Activated T-cell treated with anti-CD3 and anti-CD28 coated beads, Interleukin-2, amount 50 U/mL, for 1 hour (primary cell): ENCODE results near the gene ERC2.

Experiments
- DNase-seq: peaks from one replicate; pipeline ENCODE4 v3.0.0-alpha.2; 2020

The ERC2 gene

DNA sequence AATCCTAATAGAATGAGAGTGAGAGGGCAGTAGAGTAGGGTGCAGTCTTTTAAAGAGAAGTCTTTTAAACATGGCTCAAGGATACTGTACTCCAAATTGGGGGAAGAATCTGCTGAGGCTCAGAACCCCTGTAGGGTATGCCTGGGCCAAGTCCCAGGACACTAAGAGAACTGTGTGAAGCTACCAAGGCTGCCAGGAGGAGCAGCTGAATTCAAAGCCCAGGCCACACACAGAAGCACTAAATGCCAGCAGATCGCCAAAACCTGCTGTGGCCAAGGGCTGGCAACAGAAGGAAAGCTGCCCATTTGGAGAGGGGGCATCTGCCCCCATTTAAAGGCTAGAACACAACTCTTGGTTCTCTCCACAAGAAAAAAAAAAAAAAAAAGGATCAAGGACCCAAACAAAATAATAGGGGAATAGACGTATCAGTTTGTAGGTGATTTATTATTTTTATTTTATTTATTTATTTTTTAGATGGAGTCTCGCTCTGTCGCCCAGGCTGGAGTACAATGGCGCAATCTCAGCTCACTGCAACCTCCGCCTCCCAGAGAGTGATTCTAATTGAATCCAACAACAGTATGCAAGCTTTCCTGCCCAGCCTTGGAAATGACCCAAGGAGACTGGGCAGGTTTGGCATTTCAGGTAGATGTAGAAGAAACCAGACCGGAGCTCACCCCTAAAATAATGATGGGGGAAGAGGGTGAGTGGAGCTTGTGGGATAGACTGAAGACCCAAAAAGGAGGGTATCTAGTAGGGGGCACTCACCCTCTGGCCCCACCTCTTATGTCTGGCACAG is 702.2 kb downstream of the ERC2 start:
- no peak for DNase-seq

DNA sequence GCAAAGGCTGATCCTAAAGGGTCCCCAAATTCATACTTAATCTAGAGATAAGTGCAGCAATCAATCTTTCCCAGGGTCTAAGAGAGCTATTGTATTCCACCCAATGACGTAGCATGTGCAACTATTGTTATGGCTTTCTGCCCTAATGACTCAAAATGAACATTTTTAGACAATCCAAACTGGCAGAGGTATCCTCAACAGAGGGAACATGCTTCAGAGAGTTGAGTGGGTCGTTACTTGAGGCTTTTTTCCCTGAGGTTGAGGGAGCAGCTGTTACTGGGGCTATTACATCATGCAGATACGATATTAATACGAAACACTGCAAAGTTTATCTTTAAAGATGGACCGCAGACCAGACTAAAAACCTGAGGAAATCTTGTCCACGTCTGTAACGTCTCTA is 702.9 kb downstream of the ERC2 start:
- DNase-seq: no peak

DNA sequence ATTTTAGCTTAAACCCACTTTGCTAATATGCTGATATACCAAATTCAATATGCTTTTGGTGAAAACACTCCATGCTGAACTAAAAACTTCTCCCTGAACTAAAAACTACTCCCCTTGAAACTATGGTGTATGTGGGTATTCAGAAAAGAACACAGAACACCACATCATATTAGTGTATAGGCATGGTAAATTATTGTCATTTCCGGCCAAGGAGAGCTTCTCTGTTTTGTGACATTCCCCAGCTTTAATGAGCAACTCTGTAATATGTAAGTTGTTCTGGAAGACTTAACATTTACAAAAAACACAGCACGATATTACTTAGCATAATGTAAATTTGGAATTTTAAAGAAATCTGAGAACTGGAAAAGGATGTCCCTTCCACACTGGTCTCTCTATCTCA is 711.3 kb downstream of the ERC2 start:
- no peak for DNase-seq

DNA sequence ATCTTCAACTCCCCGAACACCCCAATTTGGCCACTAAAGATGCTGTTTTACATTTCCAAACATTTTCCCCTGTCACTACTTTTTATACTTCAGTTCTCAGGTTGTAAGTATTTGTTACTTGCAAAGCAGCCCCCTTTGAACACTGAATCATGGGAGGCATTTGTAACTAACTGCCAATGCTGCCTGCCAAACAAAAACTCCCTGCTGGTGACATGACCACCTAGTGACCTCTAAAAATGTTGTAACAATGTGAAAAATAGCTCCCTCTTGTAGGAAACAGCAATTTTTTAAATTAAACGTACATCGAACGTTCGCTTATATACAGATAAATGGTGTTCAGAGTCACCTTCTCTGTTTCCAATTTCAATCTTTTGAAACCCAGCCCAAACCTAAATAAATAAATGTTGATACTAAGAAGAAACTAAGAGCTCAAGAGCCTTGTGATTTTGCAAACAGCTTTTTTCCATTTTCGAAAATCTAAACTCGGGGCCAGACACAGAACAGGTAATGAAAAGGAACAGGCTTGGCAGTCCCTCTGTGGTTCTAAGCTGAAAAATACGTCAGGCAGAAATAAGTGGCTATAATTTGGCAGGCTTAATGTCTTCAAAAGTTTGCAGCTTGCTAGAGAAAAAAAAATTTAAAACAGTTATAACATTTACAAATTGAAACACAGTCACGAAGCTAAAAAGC is 712.6 kb downstream of the ERC2 start:
- no peak for DNase-seq

DNA sequence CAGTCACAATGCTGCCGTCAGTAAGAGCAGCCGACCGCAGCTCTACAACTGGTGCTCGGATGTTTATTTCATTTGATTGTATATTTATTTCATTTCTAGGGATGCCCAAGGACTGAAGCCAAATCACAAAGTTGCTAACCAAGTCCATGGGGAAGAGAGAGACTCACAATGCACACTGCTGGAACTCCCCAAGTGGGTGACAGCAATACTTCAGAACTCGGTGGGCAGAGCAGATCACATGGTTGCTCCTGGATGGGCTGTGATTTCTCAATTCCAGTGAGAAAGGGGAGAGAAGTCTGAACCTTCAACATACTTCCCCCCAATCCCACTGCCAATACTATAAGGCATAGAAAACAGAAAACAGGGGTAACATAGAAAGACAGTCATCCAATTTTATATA is 715.4 kb downstream of the ERC2 start:
- DNase-seq: no peak

DNA sequence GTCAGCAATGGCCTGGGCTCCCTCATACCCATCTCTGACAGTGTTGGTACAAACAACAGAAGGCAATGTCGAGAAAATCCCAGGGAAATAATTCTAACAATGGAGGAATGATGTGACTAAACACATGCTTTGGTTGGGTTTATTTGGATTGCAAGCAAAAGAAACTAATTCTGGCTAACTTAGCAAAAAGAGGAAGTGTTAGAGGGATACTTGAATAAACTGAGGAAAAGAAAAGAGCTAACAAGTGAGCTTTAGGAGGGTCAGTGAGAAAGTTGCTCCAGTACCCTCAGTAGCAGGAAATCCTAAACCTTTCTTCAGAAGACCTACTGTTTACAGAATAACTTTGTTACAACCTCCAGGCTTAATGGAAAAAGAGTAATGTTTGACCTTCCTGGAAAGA is 716.5 kb downstream of the ERC2 start:
- no peak for DNase-seq

DNA sequence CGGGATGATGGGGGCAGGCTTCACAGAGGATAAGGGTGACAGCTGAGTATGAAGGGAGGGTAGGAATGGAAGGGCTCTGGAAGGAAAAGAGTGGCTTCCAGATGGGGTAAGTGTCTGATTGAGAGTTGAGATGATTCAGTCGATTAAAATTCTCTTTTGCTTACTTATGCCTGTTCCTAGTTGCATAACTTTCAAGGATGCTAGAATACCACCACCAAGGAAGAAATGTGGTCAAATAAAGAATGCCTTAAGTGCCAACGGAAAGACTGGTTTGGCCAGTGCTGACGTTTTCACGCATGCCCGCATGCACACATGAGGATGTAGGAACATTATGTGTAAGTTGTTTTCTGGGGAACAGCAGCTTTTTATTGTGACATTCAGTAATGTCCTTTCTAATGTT is 717.7 kb downstream of the ERC2 start:
- no peak for DNase-seq

DNA sequence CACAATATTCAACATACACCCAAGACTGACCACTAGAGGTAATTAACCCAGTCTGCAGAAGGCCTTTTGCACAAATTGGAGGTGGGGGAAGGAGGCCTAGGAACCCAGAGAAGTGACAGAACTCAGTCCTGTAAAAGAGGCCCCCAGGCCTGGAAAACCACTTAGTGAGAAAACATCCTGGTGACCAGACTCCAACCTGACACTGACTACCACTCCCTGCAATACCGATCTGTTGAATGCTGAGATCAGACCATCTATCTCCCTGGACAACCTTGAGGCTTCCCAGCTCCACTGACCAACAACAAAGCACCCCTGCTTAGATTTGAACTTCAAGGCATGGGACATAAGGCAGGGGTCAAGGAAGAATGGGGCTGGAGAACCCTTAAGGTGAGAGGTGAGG is 719.2 kb downstream of the ERC2 start:
- no peak for DNase-seq

DNA sequence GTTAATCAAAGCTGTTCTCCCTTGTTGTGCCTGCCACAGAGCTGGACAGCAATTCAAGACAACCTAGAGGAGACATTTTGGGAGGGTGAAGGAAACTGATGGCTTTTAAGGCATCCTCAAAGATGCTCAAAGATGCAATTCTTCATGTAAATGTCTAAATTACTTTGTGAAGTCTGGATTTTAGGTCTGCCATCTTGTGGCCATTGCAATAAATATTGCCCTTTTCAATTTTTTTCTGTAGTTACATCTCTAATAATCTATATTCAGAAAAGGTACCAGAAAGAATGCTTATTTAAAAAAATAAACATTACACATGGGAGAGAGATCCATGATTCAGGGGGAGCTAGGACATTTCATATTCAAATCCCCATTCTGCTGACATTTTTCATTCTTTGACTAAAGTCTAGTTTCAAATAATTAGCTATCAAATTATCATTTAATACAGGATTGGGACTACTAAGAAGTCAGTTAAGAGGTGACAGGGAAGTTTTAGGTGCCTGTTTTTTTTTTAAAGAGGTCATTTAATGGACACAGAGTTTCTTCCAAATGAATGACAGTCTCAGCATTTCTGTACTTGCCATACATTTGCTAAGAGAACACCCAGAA is 721.4 kb downstream of the ERC2 start:
- DNase-seq: no peak

DNA sequence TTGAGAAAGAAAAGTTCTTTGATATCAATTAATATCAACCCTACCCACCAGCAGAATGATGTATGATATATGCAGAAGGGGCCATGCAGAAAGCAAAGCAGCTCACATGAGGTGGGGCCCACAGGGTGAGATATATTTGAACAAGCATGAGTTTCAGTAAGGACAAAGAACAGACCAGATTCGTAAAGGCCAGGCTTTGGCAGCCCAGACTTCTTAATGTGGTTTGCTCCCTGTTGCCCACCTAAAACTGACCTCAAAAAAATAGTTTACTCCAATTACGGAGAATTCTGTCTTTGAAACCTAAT is 725.5 kb downstream of the ERC2 start:
- no peak for DNase-seq

DNA sequence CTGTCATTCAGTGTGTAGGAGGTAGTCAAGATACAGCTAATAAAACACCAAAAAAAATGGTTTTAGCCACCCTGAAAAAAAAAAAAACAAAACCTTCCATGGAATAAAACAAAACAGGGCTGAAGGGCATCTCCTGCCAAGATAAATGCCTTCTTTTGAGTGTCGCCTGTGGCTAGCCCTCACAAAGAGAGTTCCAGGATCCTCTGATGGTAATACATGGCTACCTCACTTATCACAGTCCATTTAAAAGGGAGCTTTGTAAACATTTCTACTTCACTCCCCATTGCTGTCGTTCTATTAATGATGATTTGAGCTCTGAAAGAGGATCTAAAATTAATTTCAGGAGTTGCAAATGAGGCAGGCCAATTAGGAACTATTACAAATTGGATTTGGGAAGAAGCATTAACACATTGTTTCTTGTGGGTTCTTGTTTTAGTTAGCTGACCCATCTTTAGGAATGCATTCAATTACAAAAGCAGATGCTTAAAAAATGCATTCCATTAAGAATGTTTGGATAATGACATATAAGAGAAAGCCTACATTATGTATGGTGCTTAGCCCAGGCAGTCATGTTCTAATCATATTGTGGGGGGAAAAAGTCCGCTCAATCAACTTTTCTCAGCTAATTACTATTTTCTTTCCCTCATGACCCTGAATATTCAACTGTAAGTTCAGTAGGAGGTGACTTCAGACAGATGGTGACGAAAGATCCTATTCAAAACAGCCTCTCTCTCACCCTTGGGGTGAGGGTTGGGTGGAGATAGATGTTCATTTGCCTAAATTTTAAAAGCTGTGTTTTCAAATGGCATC is 726.0 kb downstream of the ERC2 start:
- DNase-seq: no peak

DNA sequence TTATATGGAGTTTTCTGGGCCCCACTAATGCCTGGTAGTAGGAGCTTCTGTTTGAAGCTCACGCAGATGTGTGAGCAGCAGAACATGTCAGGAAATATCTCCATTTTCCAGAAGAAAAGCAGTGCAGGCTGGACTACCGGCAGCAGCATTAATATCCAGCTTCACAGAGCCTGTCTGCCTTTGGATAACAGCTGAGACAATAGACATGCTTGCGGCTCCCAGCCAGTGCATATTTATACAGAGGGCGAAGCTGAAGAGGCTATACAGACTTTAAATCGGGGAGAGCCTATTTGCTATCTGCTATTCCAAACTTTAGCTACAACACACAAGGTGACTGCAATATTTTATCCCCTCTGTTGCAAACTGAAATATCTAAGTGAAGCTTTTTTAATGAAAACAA is 731.1 kb downstream of the ERC2 start:
- DNase-seq: no peak

DNA sequence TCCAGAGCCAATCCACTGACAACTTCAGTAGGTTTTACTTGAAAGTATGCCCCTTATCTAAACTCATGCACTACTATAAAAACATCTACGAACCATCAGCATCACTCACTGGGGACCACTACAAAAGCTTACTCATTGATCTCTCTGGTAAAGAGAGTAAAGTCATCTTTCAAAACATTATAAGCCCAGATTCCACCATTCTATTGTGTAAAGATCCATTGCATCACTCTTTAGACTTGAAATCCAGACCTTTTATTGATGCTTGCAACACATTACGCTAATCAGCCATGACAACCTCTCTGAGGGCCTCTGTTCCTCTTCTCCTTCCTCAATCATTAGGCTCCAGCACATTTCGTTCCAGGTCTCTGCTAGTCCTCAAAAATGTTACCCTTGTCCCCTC is 732.3 kb downstream of the ERC2 start:
- DNase-seq: no peak

DNA sequence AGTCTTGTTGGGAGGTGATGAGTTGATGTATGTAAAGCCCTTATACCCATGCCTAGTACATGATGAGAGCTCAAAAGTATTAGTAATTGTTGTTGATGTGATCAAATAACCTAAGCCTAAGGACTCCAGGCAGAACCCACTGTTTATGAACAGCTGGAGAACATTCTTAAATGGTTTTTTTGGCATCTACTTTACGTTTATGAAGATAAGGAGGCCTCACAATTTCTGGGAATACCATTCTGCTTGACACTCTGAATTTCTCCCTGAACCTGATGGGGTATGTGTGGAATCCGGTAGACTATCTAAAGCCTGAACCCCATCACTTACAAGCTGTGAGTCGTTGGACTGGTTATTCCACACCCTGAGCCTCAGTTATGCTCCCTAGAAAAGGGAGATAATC is 736.5 kb downstream of the ERC2 start:
- DNase-seq: no peak

DNA sequence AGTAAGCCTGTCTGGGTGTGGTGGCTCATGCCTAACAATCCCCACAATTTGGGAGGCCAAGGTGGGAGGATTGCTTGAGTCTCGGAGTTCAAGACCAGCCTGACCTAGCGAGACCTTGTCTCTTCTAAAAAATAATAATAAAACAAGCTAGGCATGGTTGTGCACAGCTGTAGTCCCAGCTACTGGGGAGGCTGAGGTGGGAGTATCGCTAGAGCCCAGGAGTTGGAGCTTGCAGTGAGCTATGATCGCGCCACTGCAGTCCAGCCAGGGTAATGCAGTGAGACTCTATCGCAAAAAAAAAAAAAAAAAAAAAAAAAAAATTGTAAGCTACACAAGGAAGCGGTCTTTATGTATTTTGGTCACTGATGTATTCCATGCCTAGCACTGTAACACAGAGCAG is 738.7 kb downstream of the ERC2 start:
- no peak for DNase-seq

DNA sequence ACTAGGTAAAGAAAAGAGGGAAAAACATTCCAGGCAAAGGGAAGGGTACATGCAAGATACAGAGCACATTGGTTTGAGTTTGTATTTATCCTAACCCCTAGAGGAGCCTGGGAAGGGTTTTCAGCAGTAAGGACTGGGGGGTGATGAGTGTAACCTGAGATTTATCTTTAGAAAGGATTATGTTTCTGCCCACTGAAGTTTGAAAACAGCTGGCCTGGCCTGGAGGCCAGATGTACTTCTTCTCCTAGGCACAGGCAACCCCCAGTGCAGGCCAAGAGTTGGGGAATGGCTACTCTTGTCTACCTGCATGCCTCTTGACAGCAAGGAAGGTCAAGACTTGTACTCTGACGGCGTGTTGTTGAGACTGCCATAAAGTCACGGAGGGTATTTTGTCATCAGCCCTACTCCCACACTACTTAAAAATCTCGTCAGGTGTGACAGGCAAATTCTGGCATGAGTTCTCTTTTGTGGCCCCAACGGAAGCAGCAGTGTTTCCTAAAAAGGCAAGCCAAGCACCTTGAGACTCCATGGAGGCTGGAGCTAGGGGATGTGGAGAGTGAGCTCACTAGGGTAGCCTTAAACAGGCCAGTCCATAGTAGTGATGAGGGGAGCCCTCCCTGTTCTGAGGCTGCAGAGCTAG is 739.7 kb downstream of the ERC2 start:
- DNase-seq: no peak

DNA sequence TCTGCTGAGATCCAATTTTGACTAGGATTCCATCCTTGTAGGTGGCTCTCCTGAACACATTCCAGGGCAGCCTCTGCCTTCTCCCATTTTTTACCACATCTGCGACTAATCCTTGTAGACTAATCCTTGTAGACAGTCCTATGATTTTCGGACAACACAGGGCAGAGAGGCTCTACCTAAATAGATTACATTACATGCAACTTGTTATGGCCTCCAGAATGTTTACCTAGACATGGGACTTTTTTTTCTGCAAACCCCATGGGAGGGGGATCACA is 741.8 kb downstream of the ERC2 start:
- DNase-seq: no peak

DNA sequence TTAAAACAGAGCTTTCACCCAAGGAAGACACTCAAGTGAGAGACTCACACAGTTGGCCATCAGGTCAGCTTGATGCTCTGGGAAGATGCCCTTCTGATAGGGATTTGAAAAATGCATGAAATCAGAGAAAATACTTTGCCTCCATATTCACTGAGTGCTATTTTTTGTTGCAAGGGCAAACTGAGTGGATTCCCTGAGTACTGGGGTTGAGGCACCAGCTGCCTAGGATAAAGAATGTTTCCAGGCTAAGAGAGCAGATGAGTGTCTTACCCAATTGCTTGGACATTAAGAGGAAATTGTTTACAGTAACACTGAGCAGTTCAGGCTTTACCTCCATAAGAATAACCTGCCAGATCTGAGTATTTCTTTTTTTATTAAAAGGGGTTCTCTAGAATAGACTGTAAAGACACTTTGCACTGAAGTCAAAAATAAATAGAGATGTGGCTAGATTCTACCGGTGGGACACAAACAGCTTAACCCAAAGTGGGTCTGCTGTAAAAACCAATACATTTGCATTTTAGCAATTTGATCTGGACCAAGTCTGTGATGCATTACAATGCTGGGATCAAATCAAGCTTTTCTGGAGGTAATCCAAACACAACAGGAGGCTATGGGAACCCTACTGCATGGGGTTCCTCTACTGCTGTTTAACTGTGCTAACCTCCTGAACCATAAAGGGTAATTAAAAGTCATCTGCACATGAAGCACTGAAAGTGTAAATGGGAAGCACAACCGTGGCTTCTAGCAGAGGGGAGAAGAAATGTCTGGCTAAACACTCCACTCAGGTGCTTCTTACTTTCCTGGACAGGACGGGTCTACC is 742.4 kb downstream of the ERC2 start:
- DNase-seq: no peak

DNA sequence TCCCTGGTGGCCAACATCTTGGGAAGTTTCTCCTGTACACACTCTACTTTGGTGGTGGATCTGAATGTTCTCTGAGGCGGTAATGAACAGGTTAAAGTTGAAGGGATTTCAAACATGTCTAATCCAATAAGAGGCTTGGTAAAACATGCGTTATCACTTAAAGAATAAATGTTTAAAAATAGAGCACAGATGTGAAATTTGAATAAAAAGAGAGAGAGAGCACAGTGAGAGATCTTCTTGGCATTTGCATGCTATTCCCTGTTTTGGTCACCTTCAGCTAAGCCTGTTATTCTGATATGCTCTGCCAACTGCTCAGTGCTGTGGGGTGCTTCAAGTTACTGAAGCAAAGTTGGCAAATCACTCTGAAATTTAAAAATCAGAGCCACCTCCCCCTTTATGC is 743.4 kb downstream of the ERC2 start:
- DNase-seq: no peak

DNA sequence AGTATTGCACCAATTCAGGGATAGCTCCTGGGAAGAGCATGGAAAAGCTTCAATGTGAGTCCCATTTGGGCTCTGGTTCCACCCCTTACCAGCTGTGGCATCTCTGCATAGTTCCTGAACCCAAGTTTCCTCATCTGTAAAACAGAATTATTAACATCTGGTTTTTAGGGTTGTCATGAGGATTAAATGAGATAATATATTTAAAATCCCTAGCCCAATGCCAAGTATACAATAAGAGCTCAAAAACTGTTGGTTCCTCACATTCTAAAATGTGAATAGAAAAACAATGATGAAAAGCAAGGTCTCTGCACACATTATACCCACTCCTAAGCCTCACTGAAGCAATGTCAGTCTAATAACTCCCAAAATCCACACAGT is 743.9 kb downstream of the ERC2 start:
- no peak for DNase-seq

DNA sequence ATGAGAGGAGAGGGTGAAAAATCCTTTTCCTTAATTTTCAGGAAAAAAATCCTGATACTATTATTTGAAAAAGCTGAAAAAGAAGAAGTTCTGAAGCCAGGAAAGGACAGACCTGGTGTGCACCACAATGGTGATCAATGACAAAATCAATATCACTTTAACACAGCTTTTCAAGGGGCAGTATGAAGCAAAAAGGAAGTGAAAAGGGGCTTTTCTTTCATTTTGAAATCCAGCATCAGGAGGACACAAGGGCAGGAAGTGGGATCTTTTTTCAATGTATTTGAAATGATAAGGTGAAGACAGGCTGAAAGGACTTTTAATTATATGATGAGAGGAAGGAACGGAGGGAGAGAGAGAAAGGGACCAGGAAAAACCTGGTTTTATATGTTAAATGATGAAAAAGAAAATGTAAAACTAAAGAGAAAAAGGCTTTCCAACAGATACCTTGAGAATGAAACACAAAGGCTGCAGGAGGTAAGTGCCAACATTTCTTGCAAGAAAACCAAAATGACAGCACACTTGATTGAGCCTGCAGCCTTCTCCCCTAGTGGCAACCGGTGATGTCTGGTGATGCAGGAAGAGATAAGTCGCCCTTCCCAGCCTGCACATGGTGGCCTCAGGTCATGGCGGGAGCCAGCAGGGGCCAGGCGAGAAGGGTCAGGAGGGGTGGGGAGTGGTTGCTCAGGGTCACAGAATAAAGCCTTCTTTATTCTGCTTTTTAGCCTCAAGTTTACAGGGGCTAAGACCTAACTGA is 744.4 kb downstream of the ERC2 start:
- no peak for DNase-seq
